H9 (cell line): ENCODE results near the gene CTNS. TPM values are rescaled to one million over a fixed set of nuclear protein-coding genes. Genes with fewer than 3 reads are reported as not detected.
A peak's percentile ranks its signal among the peaks of the same experiment; 100 is the strongest.

Source experiments
- DNase-seq: peaks from one replicate; pipeline ENCODE4 v3.0.0-alpha.2; 2017
- H2AFZ ChIP-seq: one replicate; pipeline ENCODE4 v1.6.1; 2013; ENCODE audit warnings: mild to moderate bottlenecking, low read length, control low read depth, moderate library complexity
- H2AK5ac ChIP-seq: 2 replicates; pipeline ENCODE4 v1.6.1; 2013; ENCODE audit warnings: low read length, control low read depth, mixed read lengths; ENCODE audit not compliant: insufficient read length
- H2BK120ac ChIP-seq: one replicate; pipeline ENCODE4 v1.6.1; 2013; ENCODE audit warnings: low read depth, mild to moderate bottlenecking, low read length, control low read depth, inconsistent platforms; ENCODE audit not compliant: poor library complexity, severe bottlenecking
- H2BK12ac ChIP-seq: 2 replicates; pipeline ENCODE4 v1.6.1; 2013; ENCODE audit warnings: low read length, control low read depth, mixed read lengths, low read depth; ENCODE audit not compliant: insufficient read length
- H2BK15ac ChIP-seq: 2 replicates; pipeline ENCODE4 v1.6.1; 2013; ENCODE audit warnings: low read depth, low read length, control low read depth
- H2BK20ac ChIP-seq: one replicate; pipeline ENCODE4 v1.6.1; 2013; ENCODE audit warnings: low read depth, mild to moderate bottlenecking, low read length, control low read depth, inconsistent platforms; ENCODE audit not compliant: poor library complexity, severe bottlenecking
- H2BK5ac ChIP-seq: 2 replicates; pipeline ENCODE4 v1.6.1; 2013; ENCODE audit warnings: low read length, control low read depth, mixed read lengths; ENCODE audit not compliant: insufficient read length
- H3K14ac ChIP-seq: 2 replicates; pipeline ENCODE4 v1.6.1; 2013; ENCODE audit warnings: low read length, control low read depth; ENCODE audit not compliant: insufficient read depth
- H3K18ac ChIP-seq: 2 replicates; pipeline ENCODE4 v1.6.1; 2013; ENCODE audit warnings: low read depth, mild to moderate bottlenecking, mixed read lengths, low read length, control low read depth; ENCODE audit not compliant: insufficient read length
- H3K23ac ChIP-seq: 2 replicates; pipeline ENCODE4 v1.6.1; 2013; ENCODE audit warnings: low read length, control low read depth, mixed read lengths, low read depth; ENCODE audit not compliant: insufficient read length
- H3K23me2 ChIP-seq: 2 replicates; pipeline ENCODE4 v1.6.1; 2013; ENCODE audit warnings: low read depth, mild to moderate bottlenecking, mixed read lengths, low read length, control low read depth; ENCODE audit not compliant: insufficient read length, poor library complexity, severe bottlenecking
- H3K27ac ChIP-seq: 2 replicates; pipeline ENCODE4 v1.5.1; 2013; ENCODE audit warnings: low read length, control low read depth, mixed read lengths, low read depth; ENCODE audit not compliant: insufficient read length
- H3K27me3 ChIP-seq: 2 replicates; pipeline ENCODE4 v1.6.1; 2013; ENCODE audit warnings: low read length, control low read depth, inconsistent platforms; ENCODE audit not compliant: insufficient read depth
- H3K4ac ChIP-seq: 2 replicates; pipeline ENCODE4 v1.6.1; 2013; ENCODE audit warnings: low read depth, mild to moderate bottlenecking, control low read depth, inconsistent platforms, low read length, moderate library complexity
- H3K4me1 ChIP-seq: 2 replicates; pipeline ENCODE4 v1.6.1; 2013; ENCODE audit warnings: low read length, control low read depth, inconsistent platforms; ENCODE audit not compliant: insufficient read depth
- H3K4me2 ChIP-seq: 2 replicates; pipeline ENCODE4 v1.6.1; 2013; ENCODE audit warnings: low read length, control low read depth, mixed read lengths; ENCODE audit not compliant: insufficient read length, insufficient read depth
- H3K56ac ChIP-seq: 2 replicates; pipeline ENCODE4 v1.6.1; 2013; ENCODE audit warnings: low read depth, mild to moderate bottlenecking, mixed read lengths, low read length, control low read depth; ENCODE audit not compliant: insufficient read length
- H3K79me1 ChIP-seq: 2 replicates; pipeline ENCODE4 v1.6.1; 2013; ENCODE audit warnings: low read depth, mild to moderate bottlenecking, moderate library complexity, low read length, control low read depth, inconsistent platforms; ENCODE audit not compliant: insufficient read depth, poor library complexity, severe bottlenecking
- H3K79me2 ChIP-seq: 2 replicates; pipeline ENCODE4 v1.6.1; 2013; ENCODE audit warnings: low read length, control low read depth, inconsistent platforms; ENCODE audit not compliant: insufficient read depth
- H3K9ac ChIP-seq: 2 replicates; pipeline ENCODE4 v1.6.1; 2013; ENCODE audit warnings: low read length, control low read depth, mixed read lengths; ENCODE audit not compliant: insufficient read length; ENCODE audit errors: extremely low read depth
- H3K9me3 ChIP-seq: one replicate; pipeline ENCODE4 v1.6.1; 2013; ENCODE audit warnings: low read depth, low read length, inconsistent platforms; ENCODE audit not compliant: control insufficient read depth
- H3T11ph ChIP-seq: one replicate; pipeline ENCODE4 v1.6.1; 2013; ENCODE audit warnings: mild to moderate bottlenecking, low read length, control low read depth, inconsistent platforms
- H4K20me1 ChIP-seq: one replicate; pipeline ENCODE4 v1.6.1; 2013; ENCODE audit not compliant: control insufficient read depth, insufficient read length, insufficient read depth
- H4K5ac ChIP-seq: 2 replicates; pipeline ENCODE4 v1.6.1; 2013; ENCODE audit warnings: low read depth, mild to moderate bottlenecking, mixed read lengths, low read length, control low read depth; ENCODE audit not compliant: insufficient read length
- H4K8ac ChIP-seq: replicated peaks from 2 replicates; pipeline ENCODE4 v1.6.1; 2013; ENCODE audit warnings: low read length, control low read depth, mixed read lengths, low read depth; ENCODE audit not compliant: insufficient read length
- H4K91ac ChIP-seq: 2 replicates; pipeline ENCODE4 v1.6.1; 2013; ENCODE audit warnings: low read depth, mild to moderate bottlenecking, moderate library complexity, mixed read lengths, low read length, control low read depth; ENCODE audit not compliant: insufficient read length
- H3K27ac Mint-ChIP-seq, 3 experiments: 2 replicates in 2 of 3; 3 replicates in 1 of 3; pipeline ENCODE4 v1.8.0; 2020 to 2021; ENCODE audit warnings: mixed read lengths in 3 of 3, mild to moderate bottlenecking in 1 of 3, moderate library complexity in 1 of 3
- H3K27me3 Mint-ChIP-seq: 2 replicates; pipeline ENCODE4 v1.8.0; 2021; ENCODE audit warnings: low read depth, mild to moderate bottlenecking, moderate library complexity, mixed read lengths
- H3K36me3 Mint-ChIP-seq, 3 experiments: 2 replicates in 2 of 3; 3 replicates in 1 of 3; pipeline ENCODE4 v1.8.0; 2020 to 2021; ENCODE audit warnings: low read depth in 3 of 3, mixed read lengths in 3 of 3; ENCODE audit not compliant: insufficient read depth in 1 of 3
- H3K4me1 Mint-ChIP-seq, 2 experiments: 2 replicates each; pipeline ENCODE4 v1.8.0; 2020; ENCODE audit warnings: mixed read lengths in 2 of 2
- H3K4me3 Mint-ChIP-seq, 2 experiments: 2 replicates in 1 of 2; 3 replicates in 1 of 2; pipeline ENCODE4 v1.8.0; 2020 to 2021; ENCODE audit warnings: mild to moderate bottlenecking in 2 of 2, mixed read lengths in 2 of 2, moderate library complexity in 1 of 2
- H3K9me3 Mint-ChIP-seq, 2 experiments: 2 replicates in 1 of 2; 3 replicates in 1 of 2; pipeline ENCODE4 v1.8.0; 2020; ENCODE audit warnings: mild to moderate bottlenecking in 2 of 2, mixed read lengths in 2 of 2, moderate library complexity in 1 of 2
- CTCF ChIP-seq: fragments of 200-600 bp; sonication (generic); conservative IDR thresholded peaks from 3 replicates; pipeline ENCODE4 v1.8.0; 2021; ENCODE audit warnings: antibody characterized with exemption, mild to moderate bottlenecking
- WGBS: extraction: QIAGEN DNeasy Blood & Tissue Kit; methylation state at CpG from one replicate; pipeline ENCODE4 v1.1.7; 2013; ENCODE audit warnings: missing lambda C conversion rate, low lambda C conversion rate, mixed read lengths; ENCODE audit not compliant: insufficient read length; ENCODE audit errors: extremely low coverage; 5-methylcytosine and 5-hydroxymethylcytosine counted together
- total RNA-seq: library from RNA; stranded (reverse); gene quantifications from 2 replicates; pipeline ENCODE4 v1.2.1, GENCODE V29; 2021

CTNS gene
- total RNA-seq, 1 experiment from 2014 or later: 12.8 TPM

GRCh38 chr17:3647769-3648555, 11.4 kb downstream of the CTNS start:
- no peak overlapping the region for H3K27ac ChIP-seq
- no peaks in the 10 kb centered on the region for H3K4me1 ChIP-seq
- no peak overlapping the region for H2BK20ac ChIP-seq
- no peak overlapping the region for H3K9ac ChIP-seq
- no peaks in the 10 kb centered on the region for H3K27me3 ChIP-seq
- H3K4ac ChIP-seq: no peak overlapping the region
- H2BK15ac ChIP-seq: no peak overlapping the region
- H3K18ac ChIP-seq: no peak overlapping the region
- no peak overlapping the region for H4K5ac ChIP-seq
- TF ChIP-seq CTCF: peak; percentile 63
- 0 out of 2 replicates have a peak, but pooled peaks cover 1% of the 10 kb centered on the region for H3K27me3 Mint-ChIP-seq
- H4K8ac ChIP-seq: no peak overlapping the region
- no peaks in the 10 kb centered on the region for H3K79me1 ChIP-seq
- no peak overlapping the region for H4K91ac ChIP-seq
- peak overlapping the region in 2 of 3 experiments; percentile 74 to 95; a peak in 5 of 7 replicates for H3K27ac Mint-ChIP-seq
- no peak overlapping the region for H2AFZ ChIP-seq
- H3K9me3 ChIP-seq: no peaks in the 10 kb centered on the region
- H3K4me1 Mint-ChIP-seq: peaks cover 3% of the 10 kb centered on the region in 2 experiments; a peak in 2 of 4 replicates
- no peak overlapping the region for H2BK12ac ChIP-seq
- no CpG with 5 or more reads among the region's 20 CpGs for WGBS
- H3K79me2 ChIP-seq: no peaks in the 10 kb centered on the region
- peaks cover 0 to 18% (median 7%) of the 10 kb centered on the region in 3 experiments; a peak in 4 of 7 replicates for H3K36me3 Mint-ChIP-seq
- H2BK5ac ChIP-seq: no peak overlapping the region
- no peaks in the 10 kb centered on the region for H4K20me1 ChIP-seq
- H3T11ph ChIP-seq: no peak overlapping the region
- H2BK120ac ChIP-seq: no peak overlapping the region
- no peak overlapping the region for H3K4me3 Mint-ChIP-seq
- no peaks in the 10 kb centered on the region for H3K23me2 ChIP-seq
- no peak overlapping the region for H3K56ac ChIP-seq
- peak; percentile 85 for DNase-seq
- H3K14ac ChIP-seq: no peak overlapping the region
- H3K9me3 Mint-ChIP-seq: no peaks in the 10 kb centered on the region
- H2AK5ac ChIP-seq: no peak overlapping the region
- no peak overlapping the region for H3K4me2 ChIP-seq
- no peak overlapping the region for H3K23ac ChIP-seq
